Vagina (tissue), 2 donors: ENCODE data around the gene SLC4A7.

Experiments
- CTCF ChIP-seq, 3 experiments: fragments of 450-650 bp in 2 of 3; fragments of 200-600 bp in 1 of 3; sonication (generic) in 1 of 3; IDR thresholded peaks; one replicate each; pipeline ENCODE4 v1.5.1; 2017 to 2019; ENCODE audit warnings: antibody characterized with exemption in 3 of 3, mild to moderate bottlenecking in 2 of 3, moderate library complexity in 2 of 3
- POLR2A ChIP-seq, 2 donors: fragments of 450-650 bp; IDR thresholded peaks; one replicate each; pipeline ENCODE4 v1.6.1; 2017; ENCODE audit warnings: antibody characterized with exemption in 2 of 2, mild to moderate bottlenecking in 2 of 2, moderate library complexity in 2 of 2
- POLR2AphosphoS5 ChIP-seq, 2 donors: sonication (generic); formaldehyde crosslinking; IDR thresholded peaks; one replicate each; pipeline ENCODE4 v1.9.0; 2017; ENCODE audit warnings: antibody characterized with exemption in 2 of 2, mild to moderate bottlenecking in 2 of 2, low read depth in 1 of 2; ENCODE audit not compliant: insufficient read depth in 1 of 2

DNA sequence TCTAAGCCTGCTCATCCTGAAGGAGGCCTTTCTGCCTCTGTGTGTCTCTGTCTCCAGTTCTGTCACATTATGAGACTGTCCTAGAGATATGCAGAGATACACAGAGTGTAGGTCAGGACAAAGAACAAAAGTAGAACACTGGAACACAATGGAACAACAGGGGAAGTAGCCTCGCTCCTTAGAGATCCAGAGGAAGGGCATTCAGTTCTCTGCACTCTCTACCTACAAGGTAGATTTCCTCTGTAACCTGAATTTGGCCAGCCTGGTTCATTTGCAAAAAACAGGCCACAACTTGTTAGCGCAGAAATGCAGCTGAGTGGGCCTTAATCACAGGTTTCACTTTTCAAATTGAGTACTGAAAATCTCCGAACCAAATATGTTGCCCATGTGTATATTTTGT, 134.4 kb downstream of the SLC4A7 start:
- TF ChIP-seq POLR2A (IDR thresholded peaks at IDR 0.05) (no peak), CTCF (IDR thresholded peaks at IDR 0.05) (no peak), POLR2AphosphoS5 (IDR thresholded peaks at IDR 0.05; ENCODE audit: insufficient read depth in 1 of 2, low read depth in 1 of 2) (no peak)
